ENCODE data around the gene RPTOR.
"Not testable (repeated sequence)": the region's sequence is repeated elsewhere in the genome, so short reads cannot be mapped to it uniquely, and the experiment has no call there.

RPTOR gene

DNA sequence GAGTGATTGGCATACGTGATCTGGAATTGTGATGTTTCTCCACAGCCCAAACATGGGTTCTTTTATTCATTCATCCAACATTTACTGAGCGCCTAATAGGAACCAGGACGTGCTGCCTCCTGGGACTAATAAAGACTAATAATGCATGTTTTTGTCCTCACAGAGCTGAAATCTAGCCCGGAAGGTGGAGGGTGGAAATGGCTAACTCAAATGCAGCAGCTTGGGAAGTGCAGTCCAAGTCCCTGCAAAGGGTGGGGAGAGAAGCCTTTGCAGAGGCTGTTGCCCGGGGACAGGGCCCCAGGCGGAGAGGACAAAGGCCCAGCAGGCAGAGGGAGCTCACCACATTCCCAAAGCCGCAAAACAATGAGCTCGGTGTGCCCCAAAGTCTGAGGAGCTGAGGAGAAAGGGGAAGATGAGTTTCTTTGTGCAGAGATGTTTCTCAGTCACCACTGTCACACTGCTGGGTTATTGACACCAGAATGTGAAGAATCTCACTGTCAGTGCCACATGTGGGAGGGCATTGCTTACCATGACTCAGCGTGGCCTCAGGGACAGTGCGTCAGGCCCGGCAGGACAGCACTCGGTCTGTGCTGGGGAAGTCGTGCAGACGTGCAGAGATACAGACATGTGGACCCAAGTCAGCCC lies 328.8 kb downstream of the RPTOR start:
- DNase-seq: no peak
- in situ Hi-C loops (cut with HindIII; ENCODE audit: low pct_ligation_motif_present, low pct_unique_long_range_greater_than_20kb, low sequenced_read_pairs): no loop called here

DNA sequence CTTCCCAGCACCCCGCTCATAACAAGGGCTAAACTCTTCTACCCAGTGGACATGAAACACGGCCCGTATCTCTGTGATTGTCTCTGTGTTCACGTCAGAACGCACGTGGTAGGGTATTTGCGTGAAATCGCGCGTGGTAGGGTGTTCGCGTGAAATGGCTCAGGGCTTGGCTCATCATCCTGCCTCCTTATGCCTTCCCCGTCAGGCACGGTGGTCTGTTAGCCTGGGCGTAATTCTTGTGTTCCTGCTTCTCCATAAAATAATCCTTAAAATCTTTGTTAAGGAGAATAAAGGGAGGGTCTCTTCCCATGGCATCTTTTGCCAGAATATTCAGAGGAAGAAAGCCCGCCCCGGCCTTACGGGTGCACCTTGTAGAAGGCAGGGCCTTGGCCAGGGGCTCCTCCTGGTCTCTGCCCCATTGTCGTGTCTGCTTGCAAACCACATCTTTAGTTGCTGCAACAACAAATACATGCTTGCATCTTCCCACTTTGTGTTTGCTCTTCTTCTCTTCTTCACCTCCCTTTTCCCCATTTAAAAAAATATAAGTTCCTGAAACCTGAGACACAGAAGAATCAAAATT lies 330.3 kb downstream of the RPTOR start:
- in situ Hi-C loops (cut with HindIII; ENCODE audit: low pct_ligation_motif_present, low pct_unique_long_range_greater_than_20kb, low sequenced_read_pairs): no loop called here
- no peak for DNase-seq

DNA sequence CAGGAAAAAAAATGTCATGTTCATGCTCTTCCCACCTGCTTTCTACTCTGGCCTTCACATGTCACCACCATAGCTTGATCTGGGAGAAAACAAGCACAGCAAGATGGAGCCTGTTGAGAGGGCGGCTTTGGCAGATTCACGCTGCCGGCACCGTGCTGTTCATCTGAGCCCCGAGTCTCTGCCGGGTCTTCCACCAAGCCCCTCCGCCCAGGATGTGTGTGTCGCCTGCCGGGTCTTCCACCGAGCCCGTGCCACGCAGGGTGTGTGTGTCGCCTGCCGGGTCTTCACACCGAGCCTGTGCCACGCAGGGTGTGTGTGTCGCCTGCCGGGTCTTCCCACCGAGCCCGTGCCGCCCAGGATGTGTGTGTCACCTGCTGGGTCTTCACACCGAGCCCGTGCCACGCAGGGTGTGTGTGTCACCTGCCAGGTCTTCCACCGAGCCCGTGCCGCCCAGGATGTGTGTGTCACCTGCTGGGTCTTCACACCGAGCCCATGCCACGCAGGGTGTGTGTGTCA lies 330.9 kb downstream of the RPTOR start:
- in situ Hi-C loops (cut with HindIII; ENCODE audit: low pct_ligation_motif_present, low pct_unique_long_range_greater_than_20kb, low sequenced_read_pairs); DNase-seq: not testable (repeated sequence)

DNA sequence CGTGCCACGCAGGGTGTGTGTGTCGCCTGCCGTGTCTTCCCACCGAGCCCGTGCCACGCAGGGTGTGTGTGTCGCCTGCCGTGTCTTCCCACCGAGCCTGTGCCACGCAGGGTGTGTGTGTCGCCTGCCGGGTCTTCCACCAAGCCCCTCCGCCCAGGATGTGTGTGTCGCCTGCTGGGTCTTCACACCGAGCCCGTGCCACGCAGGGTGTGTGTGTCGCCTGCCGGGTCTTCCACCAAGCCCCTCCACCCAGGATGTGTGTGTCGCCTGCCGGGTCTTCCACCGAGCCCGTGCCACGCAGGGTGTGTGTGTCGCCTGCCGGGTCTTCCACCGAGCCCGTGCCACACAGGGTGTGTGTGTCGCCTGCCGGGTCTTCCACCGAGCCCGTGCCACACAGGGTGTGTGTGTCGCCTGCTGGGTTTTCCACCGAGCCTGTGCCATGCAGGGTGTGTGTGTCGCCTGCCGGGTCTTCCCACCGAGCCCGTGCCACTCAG lies 331.9 kb downstream of the RPTOR start:
- in situ Hi-C loops (cut with HindIII; ENCODE audit: low pct_ligation_motif_present, low pct_unique_long_range_greater_than_20kb, low sequenced_read_pairs); DNase-seq: not testable (repeated sequence)

DNA sequence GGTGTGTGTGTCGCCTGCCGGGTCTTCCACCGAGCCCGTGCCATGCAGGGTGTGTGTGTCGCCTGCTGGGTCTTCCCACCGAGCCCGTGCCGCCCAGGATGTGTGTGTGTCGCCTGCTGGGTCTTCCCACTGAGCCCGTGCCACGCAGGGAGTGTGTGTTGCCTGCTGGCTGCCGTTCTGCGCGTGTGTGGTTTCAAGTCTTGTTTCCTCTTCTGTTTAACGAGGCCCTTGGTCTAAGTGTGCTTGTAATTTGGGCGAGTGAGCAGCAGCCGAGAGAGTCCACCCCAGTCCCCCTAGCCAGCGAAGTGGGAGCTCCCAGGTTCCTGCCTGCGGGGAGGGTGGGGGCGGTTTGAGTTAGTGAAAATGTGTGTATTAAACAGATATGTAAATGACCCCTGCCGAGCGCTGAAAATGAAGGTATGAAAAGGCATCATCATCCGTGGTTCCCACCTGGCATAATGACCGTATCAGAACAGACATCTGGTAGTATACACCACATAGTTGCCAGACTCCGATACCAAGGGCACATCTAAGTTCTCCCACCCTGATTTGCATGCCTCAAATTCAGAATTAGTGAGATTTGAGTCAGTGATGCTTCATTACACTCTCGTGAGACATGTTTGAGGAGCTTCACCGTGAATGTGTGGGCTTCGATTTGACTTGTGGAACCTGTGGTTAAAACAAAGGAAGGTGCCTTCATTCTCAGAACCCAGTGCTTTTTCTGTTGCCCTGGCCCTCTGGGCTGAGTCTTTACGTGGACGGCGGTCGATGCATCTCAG lies 332.5 kb downstream of the RPTOR start:
- DNase-seq: no peak
- in situ Hi-C loops (cut with HindIII; ENCODE audit: low pct_ligation_motif_present, low pct_unique_long_range_greater_than_20kb, low sequenced_read_pairs): no loop called here

DNA sequence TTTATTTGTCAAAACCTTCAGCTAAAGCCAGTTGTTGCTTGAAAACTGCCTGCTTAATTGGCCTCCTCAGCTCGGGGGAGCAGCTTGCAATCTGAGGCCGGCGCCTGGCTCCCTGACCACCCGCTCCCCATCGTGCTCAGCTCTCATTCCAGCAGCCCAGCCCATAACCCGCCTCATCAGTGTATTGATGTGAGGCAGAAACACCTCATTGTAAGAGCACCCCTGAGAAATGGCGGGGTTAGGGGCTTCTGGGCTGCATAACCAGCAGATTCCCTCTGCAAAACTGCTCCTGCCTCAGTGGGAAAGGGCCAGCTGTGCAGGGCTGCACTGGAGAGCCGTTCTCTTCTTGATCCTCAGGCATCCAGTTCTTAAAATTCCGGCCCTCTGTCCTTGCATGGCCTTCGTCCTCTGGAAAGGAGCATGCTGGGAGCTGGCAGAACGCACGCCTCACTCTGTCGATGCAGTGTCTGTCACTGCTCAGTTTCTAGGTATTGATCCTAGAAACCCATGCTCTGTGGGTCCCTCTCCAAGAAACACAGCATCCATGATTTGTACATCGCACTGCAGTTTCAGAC lies 333.2 kb downstream of the RPTOR start:
- in situ Hi-C loops (cut with HindIII; ENCODE audit: low pct_ligation_motif_present, low pct_unique_long_range_greater_than_20kb, low sequenced_read_pairs): no loop called here
- no peak for DNase-seq

DNA sequence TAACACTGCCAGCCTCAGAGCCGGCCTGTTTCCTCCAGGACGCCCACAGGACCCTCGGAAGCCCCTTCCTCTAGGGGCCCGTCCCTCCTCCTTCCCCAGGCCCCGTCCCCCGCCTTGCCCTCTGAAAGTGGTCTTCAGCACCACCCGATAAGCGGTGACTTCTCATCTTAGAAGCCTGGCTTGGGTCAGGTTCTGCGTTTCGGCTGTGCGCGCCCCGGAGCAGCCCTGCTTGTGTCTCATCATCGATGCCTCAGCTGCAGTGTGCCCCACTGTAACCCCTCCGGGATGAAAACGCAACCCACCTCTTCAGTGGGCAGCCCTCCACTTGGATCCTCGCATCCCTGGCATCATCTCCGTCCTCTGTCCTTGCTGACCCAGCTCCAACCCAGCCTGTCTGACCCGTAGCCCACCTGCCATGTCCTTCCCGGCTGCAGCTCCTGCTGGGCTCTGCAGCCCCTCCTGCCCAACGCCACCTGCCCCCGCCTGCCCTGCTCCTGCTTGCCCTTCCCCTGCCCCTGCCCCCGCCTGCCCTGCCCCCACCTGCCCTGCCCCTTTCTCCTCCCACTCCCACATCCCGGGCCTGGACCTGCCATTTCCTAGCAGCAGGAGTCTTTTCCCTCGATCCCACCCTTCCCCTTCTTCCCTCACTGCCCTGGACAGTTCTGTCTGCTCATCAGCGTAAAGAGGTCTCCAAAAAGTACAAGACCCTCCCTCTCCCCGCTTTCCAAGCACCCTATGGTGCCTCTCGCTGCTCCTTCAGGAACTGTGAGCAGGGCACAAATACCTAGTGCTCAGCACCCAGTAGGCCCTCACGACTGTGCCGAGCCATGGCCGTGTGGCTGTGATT lies 334.5 kb downstream of the RPTOR start:
- no peak for DNase-seq
- in situ Hi-C loops (cut with HindIII; ENCODE audit: low pct_ligation_motif_present, low pct_unique_long_range_greater_than_20kb, low sequenced_read_pairs): no loop called here

DNA sequence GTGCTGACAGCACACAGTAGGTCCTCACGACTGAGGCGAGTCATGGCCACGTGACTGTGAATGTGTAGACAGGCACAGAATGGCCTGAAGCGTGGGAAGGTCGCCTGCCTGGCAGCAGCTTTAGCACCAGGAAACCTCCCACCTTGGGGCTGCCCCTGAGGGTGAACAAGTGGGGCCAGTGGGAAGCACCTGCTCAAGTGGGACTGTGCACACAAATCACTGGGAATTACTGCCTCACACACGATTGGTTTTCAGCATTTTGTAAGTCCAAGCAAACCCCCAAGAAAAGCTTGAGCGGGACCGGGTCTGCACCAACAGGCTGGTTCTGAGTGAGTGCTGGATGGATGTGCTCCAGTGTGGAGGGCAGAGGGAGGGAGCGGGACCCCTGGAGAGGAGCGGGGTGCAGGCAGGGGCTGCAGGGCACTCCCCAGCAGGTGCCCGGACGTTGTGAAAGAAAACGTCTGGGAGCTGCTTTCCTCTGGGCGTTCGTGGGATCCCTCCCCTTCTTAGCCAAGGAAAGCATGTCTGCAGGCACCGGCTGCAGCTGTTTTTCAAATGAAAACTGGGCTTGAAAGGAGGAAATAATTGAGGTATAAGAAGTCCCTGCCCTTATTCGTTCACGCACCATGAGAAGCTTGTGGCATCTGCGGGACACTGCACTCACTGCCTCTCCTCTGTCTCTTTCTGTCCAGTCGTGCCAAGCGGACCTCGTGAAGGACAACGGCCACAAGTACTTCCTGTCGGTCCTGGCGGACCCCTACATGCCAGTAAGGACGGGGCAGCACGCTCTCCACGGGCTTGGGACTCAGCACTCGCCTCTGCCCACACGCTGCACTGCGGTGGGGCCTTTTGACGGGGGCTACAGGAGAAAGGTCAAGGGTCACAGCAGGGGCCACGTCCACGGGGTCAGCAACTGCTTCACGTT lies 335.3 kb downstream of the RPTOR start:
- in situ Hi-C loops (cut with HindIII; ENCODE audit: low pct_ligation_motif_present, low pct_unique_long_range_greater_than_20kb, low sequenced_read_pairs): no loop called here
- no peak for DNase-seq

DNA sequence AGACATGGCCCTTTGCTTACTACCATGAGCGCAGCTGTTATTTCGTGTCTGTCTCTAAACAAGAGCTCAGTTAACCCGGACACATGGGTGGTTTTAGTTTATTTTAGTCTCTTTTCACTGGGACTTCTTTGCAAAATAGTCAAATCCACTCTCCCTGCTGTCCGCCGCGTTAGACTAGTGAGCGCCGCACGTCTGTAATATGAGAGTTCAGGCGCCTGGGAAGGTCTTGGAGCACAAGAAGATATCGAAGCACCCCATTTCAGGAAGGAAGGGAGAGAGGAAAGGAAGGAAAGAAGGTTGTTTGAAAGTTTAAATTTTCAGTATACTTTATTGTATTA lies 336.0 kb downstream of the RPTOR start:
- DNase-seq: no peak
- in situ Hi-C loops (cut with HindIII; ENCODE audit: low pct_ligation_motif_present, low pct_unique_long_range_greater_than_20kb, low sequenced_read_pairs): no loop called here

DNA sequence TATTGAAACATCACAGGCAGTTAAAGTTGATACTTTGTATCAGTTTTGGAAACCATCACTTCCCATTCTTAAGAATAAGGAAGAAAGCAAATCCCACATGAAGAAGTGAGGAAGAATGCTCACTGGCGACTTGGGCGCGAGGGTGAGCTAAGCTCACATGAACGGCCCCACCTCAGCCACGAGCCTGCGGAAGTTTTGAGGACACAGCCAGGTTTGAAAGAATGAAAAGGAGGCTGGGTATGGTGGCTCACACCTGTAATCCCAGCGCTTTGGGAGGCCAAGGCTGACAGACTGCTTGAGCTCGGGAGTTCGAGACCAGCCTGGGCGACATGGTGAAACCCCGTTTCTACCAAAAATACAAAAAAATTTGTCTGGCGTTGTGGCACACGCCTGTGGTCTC lies 336.7 kb downstream of the RPTOR start:
- no peak for DNase-seq
- in situ Hi-C loops (cut with HindIII; ENCODE audit: low pct_ligation_motif_present, low pct_unique_long_range_greater_than_20kb, low sequenced_read_pairs): no loop called here

DNA sequence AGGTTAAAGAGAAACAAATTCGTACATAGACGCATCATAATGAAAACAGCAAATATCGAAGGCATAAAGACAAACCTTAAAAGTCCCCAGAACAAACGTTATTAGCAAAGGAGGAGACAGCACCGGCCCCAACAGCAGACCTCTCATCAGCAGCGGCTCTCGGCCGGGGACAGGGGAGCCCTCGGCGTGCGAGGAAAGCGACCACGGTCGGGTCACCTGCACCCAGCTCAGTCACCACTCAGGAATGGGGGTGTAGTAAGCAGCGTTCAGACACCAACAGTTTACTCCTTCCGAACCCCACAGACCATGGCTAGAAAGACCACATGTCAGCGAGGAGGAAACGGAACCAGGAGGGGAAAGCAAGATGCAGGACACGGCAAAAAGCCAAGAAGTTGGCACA lies 337.7 kb downstream of the RPTOR start:
- DNase-seq: no peak
- in situ Hi-C loops (cut with HindIII; ENCODE audit: low pct_ligation_motif_present, low pct_unique_long_range_greater_than_20kb, low sequenced_read_pairs): no loop called here

DNA sequence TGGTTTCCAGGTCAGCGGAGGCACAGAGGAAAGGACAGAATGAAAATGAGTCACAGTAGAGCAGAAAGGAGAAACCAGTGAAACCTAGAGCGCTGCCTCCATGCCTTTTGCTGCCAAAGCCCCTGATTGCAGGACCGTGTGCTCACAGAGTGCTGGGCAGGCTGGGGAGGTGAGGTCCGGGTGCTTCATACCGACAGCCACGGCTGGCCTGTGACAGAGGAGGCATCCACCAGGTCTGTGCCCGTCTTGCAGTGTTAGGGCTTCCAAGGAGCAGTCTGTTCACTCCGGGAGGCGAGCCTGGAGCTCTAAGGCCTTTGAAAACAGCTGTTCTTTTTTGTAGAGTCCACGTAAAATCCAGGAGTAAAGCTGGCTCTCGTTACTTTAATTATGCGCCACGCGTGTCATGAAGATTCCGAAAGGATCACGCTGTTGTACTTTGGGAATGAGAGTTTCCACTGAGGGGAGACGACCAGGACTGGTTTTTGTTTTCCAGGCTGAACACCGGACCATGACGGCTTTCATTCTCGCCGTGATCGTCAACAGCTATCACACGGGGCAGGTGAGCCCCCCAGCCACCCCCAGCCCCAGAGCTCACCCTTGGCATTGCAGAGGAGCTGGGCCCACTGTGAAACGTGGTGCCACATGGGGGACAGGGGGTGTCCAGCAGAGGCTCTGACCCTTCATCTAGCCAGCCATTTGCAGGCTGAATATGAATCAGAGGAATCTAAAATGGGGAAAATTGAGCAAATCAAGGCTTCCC lies 338.5 kb downstream of the RPTOR start:
- in situ Hi-C loops (cut with HindIII; ENCODE audit: low pct_ligation_motif_present, low pct_unique_long_range_greater_than_20kb, low sequenced_read_pairs): no loop called here
- no peak for DNase-seq

DNA sequence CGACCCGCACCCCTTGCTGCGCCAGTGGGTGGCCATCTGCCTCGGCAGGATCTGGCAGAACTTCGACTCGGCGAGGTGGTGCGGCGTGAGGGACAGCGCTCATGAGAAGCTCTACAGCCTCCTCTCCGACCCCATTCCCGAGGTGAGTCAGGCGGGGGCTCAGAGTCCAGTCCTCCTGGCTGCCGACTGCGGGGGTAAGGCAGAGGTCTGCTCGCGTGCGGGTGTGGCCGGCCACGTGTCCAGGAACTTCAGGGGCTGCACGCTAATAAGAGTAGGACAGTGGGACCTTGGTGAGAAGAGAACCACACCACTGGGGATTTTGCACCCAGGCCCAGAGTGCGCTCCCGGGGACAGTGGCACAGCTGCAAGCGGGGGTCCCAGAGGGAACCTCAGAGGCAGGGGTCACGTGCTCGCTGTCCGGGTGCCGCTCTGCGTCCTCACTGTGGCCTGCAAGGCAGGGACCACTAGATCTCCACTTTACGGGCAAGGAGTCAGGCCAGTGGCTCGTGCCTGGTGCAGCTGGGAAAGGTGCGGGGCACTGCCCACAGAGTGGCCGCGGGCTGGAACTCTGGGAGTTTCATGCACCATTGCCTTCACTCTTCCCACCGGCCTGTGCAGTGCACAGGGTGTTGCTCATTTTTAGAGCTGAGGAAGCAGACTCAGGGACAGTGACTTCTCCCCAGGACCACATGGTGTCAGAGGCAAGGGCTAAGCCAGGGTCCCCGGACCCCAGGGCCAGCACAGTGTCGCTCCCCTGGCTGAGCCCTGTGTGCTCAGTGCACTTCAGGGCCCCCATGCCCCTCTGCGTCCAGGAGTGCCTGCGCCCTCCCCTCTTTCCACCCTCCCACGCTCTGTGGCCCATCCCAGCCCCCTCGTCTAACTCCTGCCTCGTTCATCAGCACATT lies 339.4 kb downstream of the RPTOR start:
- in situ Hi-C loops (cut with HindIII; ENCODE audit: low pct_ligation_motif_present, low pct_unique_long_range_greater_than_20kb, low sequenced_read_pairs): no loop called here
- no peak for DNase-seq

DNA sequence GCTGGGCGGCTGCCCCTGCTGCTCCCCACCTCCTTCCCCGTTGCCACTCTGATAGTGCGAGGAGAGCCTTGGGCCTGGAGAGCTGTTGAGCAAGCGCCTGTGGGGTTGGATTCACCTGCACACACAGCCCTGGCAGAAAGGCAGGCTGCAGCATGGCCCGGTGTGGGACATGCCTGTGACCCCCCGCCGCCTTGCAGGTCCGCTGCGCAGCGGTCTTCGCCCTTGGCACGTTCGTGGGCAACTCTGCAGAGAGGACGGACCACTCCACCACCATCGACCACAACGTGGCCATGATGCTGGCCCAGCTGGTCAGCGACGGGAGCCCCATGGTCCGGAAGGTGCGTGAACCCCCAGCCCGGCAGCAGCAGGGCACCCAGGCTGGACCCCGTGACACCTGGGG lies 340.2 kb downstream of the RPTOR start:
- in situ Hi-C loops (cut with HindIII; ENCODE audit: low pct_ligation_motif_present, low pct_unique_long_range_greater_than_20kb, low sequenced_read_pairs): no loop called here
- no peak for DNase-seq

DNA sequence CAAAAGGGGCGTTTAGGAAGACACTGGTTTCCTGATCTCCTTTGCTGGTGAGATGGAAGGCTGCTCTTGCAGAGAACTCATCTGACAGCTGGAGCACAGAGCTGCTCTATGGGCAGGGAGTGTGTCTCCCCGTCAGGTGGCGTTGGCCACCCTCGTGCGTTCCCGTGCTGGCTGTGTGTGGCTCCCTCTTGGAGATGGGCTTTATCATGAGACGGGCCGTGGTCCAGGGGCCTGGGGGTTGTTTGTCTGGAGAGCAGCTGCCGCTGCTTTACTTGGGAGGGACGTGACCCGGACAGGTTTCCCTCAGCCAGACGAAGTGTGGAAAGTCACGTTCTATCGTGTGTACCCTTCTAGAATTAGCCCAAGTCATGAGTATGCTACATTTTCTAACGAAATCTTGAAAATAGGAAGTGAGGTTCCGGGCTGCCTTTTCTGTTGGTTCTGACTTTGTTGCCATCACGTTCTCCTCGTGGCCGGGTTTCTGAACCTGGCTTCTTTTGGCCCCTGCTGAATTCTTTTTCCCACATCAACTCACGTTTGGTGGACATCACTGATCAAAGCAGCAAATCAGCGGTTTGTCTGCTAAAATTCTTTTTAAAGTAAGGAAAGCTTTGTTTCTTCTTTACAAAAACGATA lies 341.4 kb downstream of the RPTOR start:
- no peak for DNase-seq
- in situ Hi-C loops (cut with HindIII; ENCODE audit: low pct_ligation_motif_present, low pct_unique_long_range_greater_than_20kb, low sequenced_read_pairs): no loop called here

All from ACHN (cell line).